ENCODE data around the gene GBP3. TPM values are rescaled to one million over a fixed set of nuclear protein-coding genes. Genes with fewer than 3 reads are reported as not detected.
"Not testable (repeated sequence)": the region's sequence is repeated elsewhere in the genome, so short reads cannot be mapped to it uniquely, and the experiment has no call there.

Gene GBP3
- total RNA-seq, 1 donor from 2014 or later = 15.5 TPM

GRCh38 chr1:89023026-89023425 lies 360 bp upstream of the GBP3 start:
- intact Hi-C loops (cut with micrococcal nuclease) = loop anchor here (2.0 kb wide), 1 partner anchor 102 kb away; no protein-coding TSS in a partner anchor

GRCh38 chr1:89018318-89018717 lies 4.3 kb downstream of the GBP3 start:
- H3K9me3 Mint-ChIP-seq; H3K27ac Mint-ChIP-seq; H3K4me3 Mint-ChIP-seq; ATAC-seq (ENCODE audit: low read depth); CTCF ChIA-PET; H3K27me3 Mint-ChIP-seq; DNase-seq; intact Hi-C loops (cut with micrococcal nuclease); POLR2A ChIA-PET: not testable (repeated sequence)
- Mint-ChIP-seq H3K4me1 (peaks cover 39% of the 10 kb centered on the region), H3K36me3 (ENCODE audit: low read depth) (peaks cover 66% of the 10 kb centered on the region)

More at GRCh38 chr1:89023026-89023425, 360 bp upstream of the GBP3 start:
- Mint-ChIP-seq H3K4me3 (peak overlapping the region; percentile 92), H3K36me3 (ENCODE audit: low read depth) (peaks cover 27% of the 10 kb centered on the region), H3K9me3 (peaks cover 9% of the 10 kb centered on the region), H3K4me1 (peaks cover 39% of the 10 kb centered on the region), H3K27me3 (no peaks in the 10 kb centered on the region), H3K27ac (peak overlapping the region; percentile 93)
- no peak for DNase-seq
- ChIA-PET POLR2A (interaction anchor here (1.3 to 2.1 kb wide), 3 partner anchors 42 to 249 kb away, joined by 3 to 14 read pairs (median 4); partner anchors contain the start of genes GBP1 and GBP5), CTCF (interaction anchor here (1.4 to 1.6 kb wide), 2 partner anchors 24 to 336 kb away, joined by 4 to 6 read pairs; no protein-coding TSS in a partner anchor)
- no peak for ATAC-seq (ENCODE audit: low read depth)
- no peak for TF ChIP-seq CTCF (IDR thresholded peaks at IDR 0.05)

- ChIA-PET CTCF (no interaction called here), POLR2A (no interaction called here)
- Mint-ChIP-seq H3K36me3 (ENCODE audit: low read depth) (peaks cover 74% of the 10 kb centered on the region), H3K9me3 (no peaks in the 10 kb centered on the region), H3K27me3 (no peaks in the 10 kb centered on the region), H3K4me1 (no peaks in the 10 kb centered on the region), H3K4me3 (no peak overlapping the region), H3K27ac (no peak overlapping the region)
- ATAC-seq (ENCODE audit: low read depth) = no peak
- no peak for TF ChIP-seq CTCF (IDR thresholded peaks at IDR 0.05)
- intact Hi-C loops (cut with micrococcal nuclease) = no loop called here
- no peak for DNase-seq
Observed at GRCh38 chr1:89008511-89008910, 14.2 kb downstream of the GBP3 start.

- intact Hi-C loops (cut with micrococcal nuclease) = loop anchor here (2.0 kb wide), 1 partner anchor 15 kb away; no protein-coding TSS in a partner anchor
- no peaks in the 10 kb centered on the region for H3K9me3 Mint-ChIP-seq
- no peak overlapping the region for H3K4me3 Mint-ChIP-seq
- ChIA-PET CTCF (interaction anchor here (1.8 kb wide), 1 partner anchor 353 kb away, joined by 4 read pairs; no protein-coding TSS in a partner anchor), POLR2A (interaction anchor here (1.2 kb wide), 1 partner anchor 60 kb away, joined by 3 read pairs; the partner anchor contains the start of gene GBP1)
- peaks cover 6% of the 10 kb centered on the region for H3K4me1 Mint-ChIP-seq
- peaks cover 51% of the 10 kb centered on the region for H3K36me3 Mint-ChIP-seq (ENCODE audit: low read depth)
- no peak for TF ChIP-seq CTCF (IDR thresholded peaks at IDR 0.05)
- H3K27ac Mint-ChIP-seq = no peak overlapping the region
- DNase-seq (no peak), ATAC-seq (ENCODE audit: low read depth) (no peak)
- no peaks in the 10 kb centered on the region for H3K27me3 Mint-ChIP-seq
Observed at GRCh38 chr1:89005286-89006151, 17.1 kb downstream of the GBP3 start.

GRCh38 chr1:89002176-89002575 lies 20.5 kb downstream of the GBP3 start:
- H3K9me3 Mint-ChIP-seq; H3K27ac Mint-ChIP-seq; H3K4me1 Mint-ChIP-seq; DNase-seq; ATAC-seq (ENCODE audit: low read depth); H3K4me3 Mint-ChIP-seq; H3K27me3 Mint-ChIP-seq; intact Hi-C loops (cut with micrococcal nuclease): not testable (repeated sequence)
- H3K36me3 Mint-ChIP-seq (ENCODE audit: low read depth) = peaks cover 25% of the 10 kb centered on the region
- ChIA-PET POLR2A (interaction anchor here (0.7 kb wide), 1 partner anchor 11 kb away, joined by 3 read pairs; no protein-coding TSS in a partner anchor), CTCF (interaction anchor here (0.6 to 5.4 kb wide), 3 partner anchors 83 to 368 kb away, joined by 3 to 66 read pairs (median 4); no protein-coding TSS in a partner anchor)

GRCh38 chr1:89001510-89001909 lies 21.2 kb downstream of the GBP3 start:
- Mint-ChIP-seq H3K9me3 (no peaks in the 10 kb centered on the region), H3K27me3 (no peaks in the 10 kb centered on the region), H3K4me3 (no peak overlapping the region), H3K27ac (peak overlapping the region; percentile 33), H3K36me3 (ENCODE audit: low read depth) (peaks cover 21% of the 10 kb centered on the region), H3K4me1 (peaks cover 6% of the 10 kb centered on the region)
- ChIA-PET CTCF (interaction anchor here (1.0 to 5.4 kb wide), 5 partner anchors 18 to 361 kb away, joined by 4 to 66 read pairs (median 5); no protein-coding TSS in a partner anchor), POLR2A (interaction anchor here (0.7 kb wide), 1 partner anchor 11 kb away, joined by 3 read pairs; no protein-coding TSS in a partner anchor)
- no peak for TF ChIP-seq CTCF (IDR thresholded peaks at IDR 0.05)
- ATAC-seq (ENCODE audit: low read depth) (no peak), DNase-seq (no peak)
- intact Hi-C loops (cut with micrococcal nuclease) = no loop called here

All from activated B cell treated with CpG ODN at 0.5 μM for 24 hours (primary cell).